Spleen (tissue), 11 donors: Measurements from ENCODE around the gene FILIP1. TPM values are rescaled to one million over a fixed set of nuclear protein-coding genes. Genes with fewer than 3 reads are reported as not detected.

ENCODE experiments used
- DNase-seq: peaks from one replicate; pipeline ENCODE4 v3.0.0-alpha.2; 2020
- H3K27ac ChIP-seq, 8 donors: fragments of 200-600 bp; sonication (generic) in 7 of 8; 1 replicate in 4 of 8; 2 replicates in 4 of 8; pipeline versions ENCODE4 v1.5.0 to v1.8.0; 2016 to 2021; ENCODE audit warnings: inconsistent platforms in 4 of 8, mild to moderate bottlenecking in 4 of 8, moderate library complexity in 1 of 8
- H3K27me3 ChIP-seq, 7 donors: fragments of 200-600 bp; sonication (generic) in 6 of 7; replicated peaks in 1 of 7; 1 replicate in 4 of 7; 2 replicates in 3 of 7; pipeline versions ENCODE4 v1.5.0 to v1.8.0; 2016 to 2021; ENCODE audit warnings: inconsistent platforms in 3 of 7, mild to moderate bottlenecking in 1 of 7
- H3K36me3 ChIP-seq, 6 donors: fragments of 200-600 bp; sonication (generic) in 5 of 6; 1 replicate in 4 of 6; 2 replicates in 2 of 6; pipeline versions ENCODE4 v1.5.0 to v1.8.0; 2016 to 2021; ENCODE audit warnings: inconsistent platforms in 2 of 6
- H3K4me1 ChIP-seq, 6 donors: fragments of 200-600 bp; sonication (generic) in 5 of 6; 1 replicate in 3 of 6; 2 replicates in 3 of 6; pipeline versions ENCODE4 v1.5.0 to v1.8.0; 2016 to 2021; ENCODE audit warnings: inconsistent platforms in 3 of 6
- H3K4me3 ChIP-seq, 8 donors: fragments of 200-600 bp; sonication (generic) in 7 of 8; 1 replicate in 4 of 8; 2 replicates in 4 of 8; pipeline versions ENCODE4 v1.5.0 to v1.8.0; 2016 to 2021; ENCODE audit warnings: inconsistent platforms in 4 of 8, mild to moderate bottlenecking in 4 of 8, moderate library complexity in 2 of 8
- H3K9me3 ChIP-seq, 8 donors: fragments of 200-600 bp; sonication (generic) in 7 of 8; 1 replicate in 4 of 8; 2 replicates in 4 of 8; pipeline versions ENCODE4 v1.5.0 to v1.8.0; 2016 to 2021; ENCODE audit warnings: inconsistent platforms in 4 of 8
- POLR2A ChIP-seq, 3 donors: fragments of 450-650 bp; IDR thresholded peaks; one replicate each; pipeline ENCODE4 v1.5.1; 2017; ENCODE audit warnings: antibody characterized with exemption in 3 of 3, mild to moderate bottlenecking in 1 of 3
- POLR2AphosphoS5 ChIP-seq, 3 donors: sonication (generic); formaldehyde crosslinking; IDR thresholded peaks; one replicate each; pipeline ENCODE4 v1.5.1; 2017; ENCODE audit warnings: antibody characterized with exemption in 3 of 3
- WGBS, 5 donors: extraction: QIAGEN DNeasy Blood & Tissue Kit in 3 of 5; methylation state at CpG; one replicate each; pipeline versions ENCODE4 v1.1.5 to v1.1.7; 2013 to 2018; 5-methylcytosine and 5-hydroxymethylcytosine counted together
- intact Hi-C: fragments of 100-400 bp; cut with DNase I; formaldehyde crosslinking; loops from one replicate; pipeline ENCODE4 v1.15.0; 2023; ENCODE audit warnings: low total_unique reads
- polyA plus RNA-seq, 3 donors: library from polyadenylated mRNA; stranded (reverse); fragments of 200-250 nt; gene quantifications; one replicate each; pipeline ENCODE4 v1.2.1, GENCODE V29; 2013
- total RNA-seq, 7 donors: library from RNA; depleted of rRNA in 3 of 7; stranded (reverse); fragments of >200 nt in 3 of 7; fragmentation: NEBNext Ultra II Directional in 4 of 7; extraction: Animal tissue kit (Norgen Biotek cat#: 25700) in 4 of 7; gene quantifications; one replicate each; pipeline versions ENCODE4 v1.1.0 to v1.2.1, GENCODE V29; 2016 to 2021
- TF ChIP-seq, protein P1 (sequence below), 11 experiments: fragments of 200-600 bp in 7 of 11; fragments of 450-650 bp in 4 of 11; sonication (generic) in 4 of 11; IDR thresholded peaks in 8 of 11; conservative IDR thresholded peaks in 3 of 11; 1 replicate in 7 of 11; 2 replicates in 4 of 11; pipeline versions ENCODE4 v1.4.0 to v1.8.0; 2016 to 2021; ENCODE audit warnings: antibody characterized with exemption in 11 of 11, inconsistent platforms in 4 of 11, mild to moderate bottlenecking in 1 of 11
- donor health status: healthy with polysubstance abuse.
- donor health status: DM: no; HTN: no; CAD: no; lungs with moderate emphysema.
- donor health status: DM: no; HTN: no; CAD: no.
- donor health status: Bipolar disorder and iron deficiency.
- donor health status: healthy.
- donor health status: DM: no; HTN: no; CAD: no.
- donor health status: DM: yes; HTN: yes; CAD: no.

The FILIP1 gene
- total and polyA plus RNA-seq, 10 donors, result 0.11 to 0.59 (median 0.38) TPM

GRCh38 chr6:75344021-75344420 lies 149.6 kb downstream of the FILIP1 start:
- Histone ChIP-seq H3K4me3 (no peak overlapping the region), H3K27me3 (peaks cover 0 to 7% (median 0%) of the 10 kb centered on the region in 7 donors), H3K36me3 (no peaks in the 10 kb centered on the region), H3K9me3 (no peaks in the 10 kb centered on the region), H3K4me1 (peaks cover 0 to under 1% (median 0%) of the 10 kb centered on the region in 6 donors), H3K27ac (no peak overlapping the region)
- intact Hi-C loops, result no loop called here
- TF ChIP-seq POLR2AphosphoS5 (IDR thresholded peaks at IDR 0.05), result no peak
- TF ChIP-seq, protein P1, sequence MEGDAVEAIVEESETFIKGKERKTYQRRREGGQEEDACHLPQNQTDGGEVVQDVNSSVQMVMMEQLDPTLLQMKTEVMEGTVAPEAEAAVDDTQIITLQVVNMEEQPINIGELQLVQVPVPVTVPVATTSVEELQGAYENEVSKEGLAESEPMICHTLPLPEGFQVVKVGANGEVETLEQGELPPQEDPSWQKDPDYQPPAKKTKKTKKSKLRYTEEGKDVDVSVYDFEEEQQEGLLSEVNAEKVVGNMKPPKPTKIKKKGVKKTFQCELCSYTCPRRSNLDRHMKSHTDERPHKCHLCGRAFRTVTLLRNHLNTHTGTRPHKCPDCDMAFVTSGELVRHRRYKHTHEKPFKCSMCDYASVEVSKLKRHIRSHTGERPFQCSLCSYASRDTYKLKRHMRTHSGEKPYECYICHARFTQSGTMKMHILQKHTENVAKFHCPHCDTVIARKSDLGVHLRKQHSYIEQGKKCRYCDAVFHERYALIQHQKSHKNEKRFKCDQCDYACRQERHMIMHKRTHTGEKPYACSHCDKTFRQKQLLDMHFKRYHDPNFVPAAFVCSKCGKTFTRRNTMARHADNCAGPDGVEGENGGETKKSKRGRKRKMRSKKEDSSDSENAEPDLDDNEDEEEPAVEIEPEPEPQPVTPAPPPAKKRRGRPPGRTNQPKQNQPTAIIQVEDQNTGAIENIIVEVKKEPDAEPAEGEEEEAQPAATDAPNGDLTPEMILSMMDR (IDR thresholded peaks at IDR 0.05 in 8 of 11, conservative IDR thresholded peaks at IDR 0.05 in 3 of 11), result no peak
- no peak for TF ChIP-seq POLR2A (IDR thresholded peaks at IDR 0.05)
- no peak for DNase-seq

DNA sequence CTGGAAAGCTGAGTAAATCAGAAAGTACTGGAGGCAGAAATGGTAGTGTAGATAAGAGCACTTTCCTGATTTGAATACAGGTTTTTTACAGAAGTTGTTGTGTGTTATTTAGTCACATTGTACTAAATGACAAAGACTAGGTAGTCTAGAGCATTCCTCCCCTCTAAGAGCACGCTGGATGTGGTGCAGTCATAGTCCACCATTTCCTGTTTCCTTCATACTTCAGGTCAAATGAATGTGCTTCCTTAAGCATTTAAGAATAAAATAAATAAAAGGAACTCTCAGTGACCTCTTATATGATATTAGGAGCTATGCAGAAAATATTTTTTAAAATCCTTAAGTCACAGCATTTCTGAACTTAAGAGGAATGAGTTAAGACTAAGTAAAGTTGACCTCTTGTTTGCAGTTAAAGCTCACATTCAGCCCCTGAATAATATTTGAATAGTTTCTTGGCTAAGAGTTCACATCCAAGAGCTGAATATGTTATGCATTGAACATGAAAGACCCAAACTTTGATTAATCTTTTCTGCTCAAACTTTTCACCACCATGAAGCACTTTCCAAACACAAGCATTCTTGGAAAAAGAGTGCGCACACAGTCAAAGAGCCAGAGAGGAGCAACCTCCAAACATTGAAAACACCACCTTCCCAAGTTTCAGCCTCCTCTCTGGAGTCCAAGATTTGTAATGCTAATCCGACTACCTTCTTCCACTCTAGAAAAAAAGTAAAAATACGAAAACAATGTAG lies 155.6 kb downstream of the FILIP1 start:
- no peaks in the 10 kb centered on the region for H3K36me3 ChIP-seq
- intact Hi-C loops, result no loop called here
- no peaks in the 10 kb centered on the region for H3K4me1 ChIP-seq
- H3K4me3 ChIP-seq, result no peak overlapping the region
- DNase-seq, result no peak
- no peak overlapping the region for H3K27ac ChIP-seq
- H3K9me3 ChIP-seq, result no peaks in the 10 kb centered on the region
- no peak for TF ChIP-seq POLR2AphosphoS5 (IDR thresholded peaks at IDR 0.05)
- no peak for TF ChIP-seq POLR2A (IDR thresholded peaks at IDR 0.05)
- TF ChIP-seq, protein P1 (IDR thresholded peaks at IDR 0.05 in 8 of 11, conservative IDR thresholded peaks at IDR 0.05 in 3 of 11), result no peak
- H3K27me3 ChIP-seq, result no peaks in the 10 kb centered on the region
- 48 to 64% (median 60%) methylated on average over 4 of the region's 4 CpGs for WGBS, 5 donors

DNA sequence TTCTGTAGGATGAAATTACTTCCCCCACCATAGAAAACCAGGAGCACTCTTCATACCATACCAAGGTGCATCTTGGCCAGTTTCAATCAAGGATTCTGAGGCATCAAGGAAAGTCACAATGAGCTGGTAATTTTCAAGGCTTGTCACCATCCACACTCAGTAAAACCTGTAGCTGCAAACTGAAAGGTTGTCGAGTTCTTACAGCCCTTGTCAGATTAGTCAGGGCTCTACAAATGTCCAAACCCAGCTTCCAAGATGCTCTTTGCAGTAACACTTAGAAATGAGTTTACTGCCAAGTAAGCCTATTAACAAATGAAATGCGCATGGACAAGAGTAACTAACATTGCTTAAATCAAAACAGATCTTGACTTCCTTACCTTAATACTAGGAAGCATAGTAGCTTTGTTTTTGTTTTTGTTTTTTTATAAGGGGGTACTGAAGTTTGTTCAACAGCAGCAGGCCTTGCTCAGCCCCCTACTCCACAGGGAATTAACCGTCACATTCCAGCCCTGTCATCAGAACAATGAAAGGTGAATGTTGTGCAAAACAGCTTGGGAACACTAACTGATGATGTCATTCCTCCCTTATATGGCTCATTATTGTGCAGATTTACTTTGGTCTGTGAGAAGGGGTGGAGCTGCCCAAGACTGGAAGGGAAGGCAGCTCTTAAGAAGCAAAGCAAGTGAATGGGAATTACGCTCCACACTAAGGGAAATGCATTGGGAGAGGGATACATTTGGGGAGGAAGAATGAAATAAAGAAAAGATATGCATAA lies 159.1 kb downstream of the FILIP1 start:
- intact Hi-C loops, result no loop called here
- H3K9me3 ChIP-seq, result no peaks in the 10 kb centered on the region
- DNase-seq, result no peak
- TF ChIP-seq, protein P1 (IDR thresholded peaks at IDR 0.05 in 8 of 11, conservative IDR thresholded peaks at IDR 0.05 in 3 of 11), result no peak
- TF ChIP-seq POLR2AphosphoS5 (IDR thresholded peaks at IDR 0.05) (no peak), POLR2A (IDR thresholded peaks at IDR 0.05) (no peak)
- no peaks in the 10 kb centered on the region for H3K36me3 ChIP-seq
- H3K27ac ChIP-seq, result no peak overlapping the region
- H3K4me3 ChIP-seq, result no peak overlapping the region
- no peaks in the 10 kb centered on the region for H3K4me1 ChIP-seq
- peaks cover 0 to 6% (median 0%) of the 10 kb centered on the region in 7 donors for H3K27me3 ChIP-seq
- WGBS, 5 donors, result 65 to 81% (median 72%) methylated on average over 4 of the region's 4 CpGs

DNA sequence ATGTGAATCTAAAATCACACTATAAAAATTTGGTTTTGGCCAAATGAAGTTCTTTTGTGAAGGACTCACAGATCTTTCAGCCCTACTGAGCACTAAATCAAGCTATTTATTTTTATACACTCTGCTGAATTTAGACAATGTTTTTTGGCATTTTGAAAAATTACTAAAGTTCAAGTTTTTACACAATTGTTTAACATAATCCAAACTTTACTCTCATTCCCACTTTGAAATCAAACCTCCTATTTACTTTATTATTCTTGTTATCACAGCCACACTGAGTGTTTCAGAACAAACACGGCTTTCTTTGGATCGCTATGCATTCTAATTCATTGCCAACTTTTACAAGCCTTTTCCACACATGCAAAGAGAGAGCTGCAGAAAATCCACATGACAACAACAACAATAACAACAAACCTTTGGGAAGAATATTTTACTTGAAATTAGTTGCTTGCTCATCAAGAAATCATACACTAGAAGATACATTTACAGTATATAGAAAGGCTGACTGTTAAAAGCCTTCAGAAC lies 159.9 kb downstream of the FILIP1 start:
- Histone ChIP-seq H3K4me1 (no peaks in the 10 kb centered on the region), H3K27me3 (peaks cover 0 to 6% (median 0%) of the 10 kb centered on the region in 7 donors), H3K36me3 (no peaks in the 10 kb centered on the region), H3K4me3 (no peak overlapping the region), H3K27ac (no peak overlapping the region), H3K9me3 (no peaks in the 10 kb centered on the region)
- DNase-seq, result no peak
- whole genome bisulfite sequencing, 5 donors, result 90 to 97% (median 93%) methylated on average over 2 of the region's 2 CpGs
- intact Hi-C loops, result no loop called here
- TF ChIP-seq POLR2AphosphoS5 (IDR thresholded peaks at IDR 0.05), result no peak
- TF ChIP-seq POLR2A (IDR thresholded peaks at IDR 0.05), result no peak
- TF ChIP-seq, protein P1 (IDR thresholded peaks at IDR 0.05 in 8 of 11, conservative IDR thresholded peaks at IDR 0.05 in 3 of 11), result no peak
